ENCODE data around the gene LGALS7B.

The LGALS7B gene

GRCh38 chr19:38809592-38810252 lies 20.7 kb downstream of the LGALS7B start:
- no peaks in the 10 kb centered on the region for H3K9me3 ChIP-seq (ENCODE audit: insufficient read depth, low read length)
- no peak overlapping the region for H3K4me2 ChIP-seq (ENCODE audit: low read depth, low read length, poor library complexity, severe bottlenecking)
- H3K4me3 ChIP-seq (ENCODE audit: insufficient read depth, low read length, poor library complexity, severe bottlenecking), result no peak overlapping the region
- no peaks in the 10 kb centered on the region for H4K20me1 ChIP-seq (ENCODE audit: low read depth, low read length)
- H3K9ac ChIP-seq (ENCODE audit: low read length), result no peak overlapping the region
- no peaks in the 10 kb centered on the region for H3F3A ChIP-seq (ENCODE audit: insufficient read depth)
- H3K36me3 ChIP-seq (ENCODE audit: low read length), result no peaks in the 10 kb centered on the region
- H2AFZ ChIP-seq (ENCODE audit: low read depth, low read length, severe bottlenecking), result no peak overlapping the region
- H3K9me2 ChIP-seq (replicated peaks; ENCODE audit: insufficient read depth, low read length), result no peaks in the 10 kb centered on the region
- H3K27ac ChIP-seq (ENCODE audit: low read depth, low read length), result no peak overlapping the region
- H3K27me3 ChIP-seq (ENCODE audit: low read length), result no peaks in the 10 kb centered on the region
- TF ChIP-seq EZH2phosphoT487 (conservative IDR thresholded peaks at IDR 0.05; ENCODE audit: low read length) (no peak), CTCF (IDR thresholded peaks at IDR 0.05; ENCODE audit: insufficient read depth, low read length, poor library complexity, severe bottlenecking) (no peak)
- no peaks in the 10 kb centered on the region for H3K79me2 ChIP-seq (ENCODE audit: insufficient read depth, low read length)

- Histone ChIP-seq H3F3A (ENCODE audit: insufficient read depth) (no peaks in the 10 kb centered on the region), H3K9ac (ENCODE audit: low read length) (no peak overlapping the region), H3K4me2 (ENCODE audit: low read depth, low read length, poor library complexity, severe bottlenecking) (no peak overlapping the region), H3K27me3 (ENCODE audit: low read length) (no peaks in the 10 kb centered on the region), H3K9me2 (replicated peaks; ENCODE audit: insufficient read depth, low read length) (no peaks in the 10 kb centered on the region), H2AFZ (ENCODE audit: low read depth, low read length, severe bottlenecking) (no peak overlapping the region), H4K20me1 (ENCODE audit: low read depth, low read length) (no peaks in the 10 kb centered on the region), H3K9me3 (ENCODE audit: insufficient read depth, low read length) (no peaks in the 10 kb centered on the region), H3K4me3 (ENCODE audit: insufficient read depth, low read length, poor library complexity, severe bottlenecking) (no peak overlapping the region), H3K36me3 (ENCODE audit: low read length) (no peaks in the 10 kb centered on the region), H3K79me2 (ENCODE audit: insufficient read depth, low read length) (no peaks in the 10 kb centered on the region), H3K27ac (ENCODE audit: low read depth, low read length) (no peak overlapping the region)
- no peak for TF ChIP-seq CTCF (IDR thresholded peaks at IDR 0.05; ENCODE audit: insufficient read depth, low read length, poor library complexity, severe bottlenecking)
- TF ChIP-seq EZH2phosphoT487 (conservative IDR thresholded peaks at IDR 0.05; ENCODE audit: low read length), result no peak
These were observed 23.2 kb downstream of the LGALS7B start for GRCh38 chr19:38812009-38812840.

GRCh38 chr19:38812841-38813320 lies 23.9 kb downstream of the LGALS7B start, which contains the start of gene LGALS4:
Gene LGALS4, minus strand, starts transcription at chr19:38812945. Its CDS starts 59 bp downstream, at chr19:38812886.
- Histone ChIP-seq H3K27ac (ENCODE audit: low read depth, low read length) (no peak within 1 kb of the TSS), H3F3A (ENCODE audit: insufficient read depth) (no peaks in the 10 kb centered on the region), H3K79me2 (ENCODE audit: insufficient read depth, low read length) (no peaks in the 10 kb centered on the region), H2AFZ (ENCODE audit: low read depth, low read length, severe bottlenecking) (no peak within 1 kb of the TSS), H3K9me3 (ENCODE audit: insufficient read depth, low read length) (no peaks in the 10 kb centered on the region), H3K4me3 (ENCODE audit: insufficient read depth, low read length, poor library complexity, severe bottlenecking) (no peak within 1 kb of the TSS), H3K9me2 (replicated peaks; ENCODE audit: insufficient read depth, low read length) (no peaks in the 10 kb centered on the region), H3K9ac (ENCODE audit: low read length) (no peak within 1 kb of the TSS), H4K20me1 (ENCODE audit: low read depth, low read length) (no peaks in the 10 kb centered on the region), H3K27me3 (ENCODE audit: low read length) (no peaks in the 10 kb centered on the region), H3K4me2 (ENCODE audit: low read depth, low read length, poor library complexity, severe bottlenecking) (no peak within 1 kb of the TSS), H3K36me3 (ENCODE audit: low read length) (no peaks in the 10 kb centered on the region)
- TF ChIP-seq CTCF (IDR thresholded peaks at IDR 0.05; ENCODE audit: insufficient read depth, low read length, poor library complexity, severe bottlenecking), result no peak
- no peak for TF ChIP-seq EZH2phosphoT487 (conservative IDR thresholded peaks at IDR 0.05; ENCODE audit: low read length)
